Nephron progenitor cell (in vitro differentiated cells): Measurements from ENCODE around the gene CCDC33.

Source experiments
- DNase-seq: peaks from one replicate; pipeline ENCODE4 v3.0.0; 2021
- H3K27ac Mint-ChIP-seq: 2 replicates; pipeline ENCODE4 v1.8.0; 2021; ENCODE audit warnings: mild to moderate bottlenecking, moderate library complexity, mixed read lengths
- H3K27me3 Mint-ChIP-seq: 2 replicates; pipeline ENCODE4 v1.8.0; 2021; ENCODE audit warnings: mild to moderate bottlenecking, low read depth, mixed read lengths; ENCODE audit not compliant: poor library complexity
- H3K36me3 Mint-ChIP-seq: 2 replicates; pipeline ENCODE4 v1.8.0; 2021; ENCODE audit warnings: low read depth, mixed read lengths
- H3K4me1 Mint-ChIP-seq: 2 replicates; pipeline ENCODE4 v1.8.0; 2021; ENCODE audit warnings: mixed read lengths
- H3K4me3 Mint-ChIP-seq: 2 replicates; pipeline ENCODE4 v1.8.0; 2021; ENCODE audit warnings: mild to moderate bottlenecking, moderate library complexity, mixed read lengths
- H3K9me3 Mint-ChIP-seq: 2 replicates; pipeline ENCODE4 v1.8.0; 2021; ENCODE audit warnings: mild to moderate bottlenecking, moderate library complexity, mixed read lengths
- TF ChIP-seq, protein P1 (sequence below): fragments of 200-600 bp; sonication (generic); IDR thresholded peaks from 2 replicates; pipeline ENCODE4 v1.5.0; 2021; ENCODE audit warnings: antibody characterized with exemption

Gene CCDC33

DNA sequence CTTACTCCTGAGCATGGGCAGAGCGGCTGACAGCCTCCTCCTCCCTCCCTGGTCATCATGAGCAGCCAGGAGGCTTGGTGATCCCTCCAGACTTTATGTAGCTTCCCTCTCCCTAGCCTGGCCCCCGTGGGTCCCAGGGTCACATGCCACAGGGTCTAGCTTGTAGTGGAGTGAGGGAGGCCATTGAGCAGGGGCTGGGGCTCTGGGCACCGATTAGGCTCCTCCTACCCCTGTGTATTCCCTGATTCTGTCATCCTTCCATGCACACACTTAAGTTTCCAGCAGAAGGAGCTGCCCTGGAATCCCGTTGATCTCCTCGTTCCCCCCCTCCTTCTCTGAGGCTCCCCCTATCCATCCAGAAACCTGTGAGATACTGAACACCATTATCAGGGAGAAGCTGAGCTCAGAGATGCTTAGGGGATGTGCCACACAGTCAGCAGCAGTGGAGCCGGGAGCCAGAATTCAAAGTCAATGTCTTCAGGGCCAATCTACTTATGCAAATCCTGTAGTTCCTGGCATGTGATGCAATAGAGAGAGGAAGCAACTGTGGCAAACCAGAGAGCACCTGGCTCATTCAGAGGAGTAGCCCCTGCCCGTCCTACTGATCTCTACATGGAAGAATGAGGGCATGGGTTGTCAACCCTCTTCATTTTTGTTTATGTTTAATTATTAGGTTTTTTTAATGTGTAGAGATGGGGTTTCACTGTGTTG is 17.2 kb downstream of the CCDC33 start:
- TF ChIP-seq, protein P1, sequence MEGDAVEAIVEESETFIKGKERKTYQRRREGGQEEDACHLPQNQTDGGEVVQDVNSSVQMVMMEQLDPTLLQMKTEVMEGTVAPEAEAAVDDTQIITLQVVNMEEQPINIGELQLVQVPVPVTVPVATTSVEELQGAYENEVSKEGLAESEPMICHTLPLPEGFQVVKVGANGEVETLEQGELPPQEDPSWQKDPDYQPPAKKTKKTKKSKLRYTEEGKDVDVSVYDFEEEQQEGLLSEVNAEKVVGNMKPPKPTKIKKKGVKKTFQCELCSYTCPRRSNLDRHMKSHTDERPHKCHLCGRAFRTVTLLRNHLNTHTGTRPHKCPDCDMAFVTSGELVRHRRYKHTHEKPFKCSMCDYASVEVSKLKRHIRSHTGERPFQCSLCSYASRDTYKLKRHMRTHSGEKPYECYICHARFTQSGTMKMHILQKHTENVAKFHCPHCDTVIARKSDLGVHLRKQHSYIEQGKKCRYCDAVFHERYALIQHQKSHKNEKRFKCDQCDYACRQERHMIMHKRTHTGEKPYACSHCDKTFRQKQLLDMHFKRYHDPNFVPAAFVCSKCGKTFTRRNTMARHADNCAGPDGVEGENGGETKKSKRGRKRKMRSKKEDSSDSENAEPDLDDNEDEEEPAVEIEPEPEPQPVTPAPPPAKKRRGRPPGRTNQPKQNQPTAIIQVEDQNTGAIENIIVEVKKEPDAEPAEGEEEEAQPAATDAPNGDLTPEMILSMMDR: no peak
- Mint-ChIP-seq H3K27ac (no peak overlapping the region), H3K36me3 (no peaks in the 10 kb centered on the region), H3K9me3 (no peaks in the 10 kb centered on the region), H3K4me1 (peaks cover 49% of the 10 kb centered on the region), H3K27me3 (peaks cover 11% of the 10 kb centered on the region), H3K4me3 (no peak overlapping the region)
- DNase-seq: peak; percentile 27

GRCh38 chr15:74257105-74257504 is 21.0 kb downstream of the CCDC33 start:
- DNase-seq: no peak
- H3K9me3 Mint-ChIP-seq: no peaks in the 10 kb centered on the region
- H3K4me3 Mint-ChIP-seq: no peak overlapping the region
- H3K27me3 Mint-ChIP-seq: peaks cover 35% of the 10 kb centered on the region
- no peaks in the 10 kb centered on the region for H3K36me3 Mint-ChIP-seq
- peaks cover 50% of the 10 kb centered on the region for H3K4me1 Mint-ChIP-seq
- no peak overlapping the region for H3K27ac Mint-ChIP-seq
- TF ChIP-seq, protein P1: no peak

- TF ChIP-seq, protein P1: no peak
- Mint-ChIP-seq H3K27me3 (peaks cover 37% of the 10 kb centered on the region), H3K36me3 (no peaks in the 10 kb centered on the region), H3K27ac (no peak overlapping the region), H3K9me3 (no peaks in the 10 kb centered on the region), H3K4me3 (no peak overlapping the region), H3K4me1 (peaks cover 47% of the 10 kb centered on the region)
- no peak for DNase-seq
Measured at GRCh38 chr15:74257623-74258022, 21.5 kb downstream of the CCDC33 start.

DNA sequence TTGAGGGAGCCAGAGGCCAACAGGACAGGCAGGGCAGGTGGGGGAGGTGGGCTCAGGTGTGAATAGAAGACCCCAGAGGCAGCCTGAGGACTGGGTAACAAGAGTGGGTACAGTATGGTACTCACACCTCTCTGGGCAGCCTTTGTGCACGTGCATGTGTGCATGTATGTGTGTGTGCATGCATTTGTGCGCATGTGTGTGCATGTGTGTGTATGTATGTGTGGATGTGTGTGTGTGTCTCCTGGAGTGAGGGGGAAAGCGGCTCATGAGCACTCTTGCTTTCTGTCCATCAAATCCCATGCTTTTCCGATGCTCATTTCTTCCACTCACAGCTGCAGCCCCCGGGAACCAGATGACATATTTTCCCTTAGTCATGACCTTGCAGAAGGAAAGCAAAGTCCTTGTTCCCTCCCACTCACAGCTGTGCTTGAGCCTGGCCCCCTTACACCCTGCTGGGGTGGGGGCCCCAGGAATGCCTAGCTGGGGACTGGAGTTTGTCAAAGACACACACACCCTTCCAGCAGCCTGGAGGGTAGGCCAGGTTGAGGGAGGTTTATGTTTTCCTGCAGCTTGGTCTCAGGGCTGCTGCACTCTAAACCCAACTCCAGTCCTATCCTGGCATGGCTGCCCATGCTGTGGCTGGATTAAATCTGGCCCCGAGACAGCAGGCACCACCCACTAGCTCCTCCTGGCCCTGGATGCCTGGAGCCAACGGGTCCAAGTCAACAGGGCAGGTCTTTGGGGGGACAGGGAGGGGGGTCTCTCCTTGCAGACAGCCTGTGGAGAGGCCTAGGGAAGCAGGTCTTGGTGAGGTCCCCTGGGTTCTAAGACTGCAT is 22.5 kb downstream of the CCDC33 start:
- peaks cover 44% of the 10 kb centered on the region for H3K4me1 Mint-ChIP-seq

DNA sequence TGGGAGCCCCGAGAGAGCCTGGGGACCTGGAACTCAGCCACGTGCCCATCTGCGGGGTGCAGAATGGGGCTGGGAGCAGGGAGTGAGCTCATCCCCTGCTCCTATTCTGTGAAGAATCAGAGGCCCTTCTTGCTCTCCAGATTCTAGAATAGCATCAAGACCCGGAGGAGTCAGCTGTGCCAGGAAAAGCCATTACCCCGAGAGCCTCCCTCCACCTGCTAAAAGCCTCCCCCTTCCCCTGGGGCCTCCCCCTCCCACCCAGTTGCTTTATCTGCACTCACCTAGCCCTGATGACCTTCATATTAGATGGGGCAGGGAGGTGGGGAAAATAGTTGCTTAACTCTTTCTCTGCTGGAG is 23.1 kb downstream of the CCDC33 start:
- DNase-seq: no peak
- Mint-ChIP-seq H3K9me3 (no peaks in the 10 kb centered on the region), H3K4me1 (peaks cover 47% of the 10 kb centered on the region), H3K36me3 (no peaks in the 10 kb centered on the region), H3K27me3 (peaks cover 34% of the 10 kb centered on the region), H3K4me3 (no peak overlapping the region), H3K27ac (no peak overlapping the region)
- TF ChIP-seq, protein P1: no peak

More for the DNA sequence above, 22.5 kb downstream of the CCDC33 start:
- no peak for DNase-seq
- TF ChIP-seq, protein P1: no peak
- no peak overlapping the region for H3K27ac Mint-ChIP-seq
- no peaks in the 10 kb centered on the region for H3K36me3 Mint-ChIP-seq
- H3K4me3 Mint-ChIP-seq: no peak overlapping the region
- H3K27me3 Mint-ChIP-seq: peaks cover 33% of the 10 kb centered on the region
- H3K9me3 Mint-ChIP-seq: no peaks in the 10 kb centered on the region
